GM06990 (cell line): Measurements from ENCODE around the gene WDR45B.

Experiments used
- DNase-seq: peaks from one replicate; pipeline ENCODE4 v3.0.0-alpha.2; 2011; ENCODE audit not compliant: insufficient read length; ENCODE audit errors: extremely low read depth
- H3K27me3 ChIP-seq: replicated peaks from 2 replicates; pipeline ENCODE4 v1.6.0; 2011; ENCODE audit warnings: low read length; ENCODE audit not compliant: control insufficient read depth, insufficient read depth
- H3K36me3 ChIP-seq: 2 replicates; pipeline ENCODE4 v1.5.1; 2011; ENCODE audit warnings: low read length; ENCODE audit not compliant: control insufficient read depth, insufficient read depth
- H3K4me3 ChIP-seq: replicated peaks from 2 replicates; pipeline ENCODE4 v1.5.1; 2011; ENCODE audit warnings: low read depth, mild to moderate bottlenecking, control low read depth, low read length
- CTCF ChIP-seq: IDR thresholded peaks from 2 replicates; pipeline ENCODE4 v1.5.1; 2011; ENCODE audit warnings: low read length, control low read depth, mild to moderate bottlenecking, inconsistent platforms; ENCODE audit not compliant: insufficient read depth, poor library complexity, severe bottlenecking

The WDR45B gene

GRCh38 chr17:82636626-82637598 lies 11.3 kb downstream of the WDR45B start:
- H3K36me3 ChIP-seq: peaks cover 12% of the 10 kb centered on the region
- no peak for TF ChIP-seq CTCF
- no peaks in the 10 kb centered on the region for H3K27me3 ChIP-seq
- no peak overlapping the region for H3K4me3 ChIP-seq
- no peak for DNase-seq

- no peak for TF ChIP-seq CTCF
- no peaks in the 10 kb centered on the region for H3K27me3 ChIP-seq
- no peak for DNase-seq
- no peak overlapping the region for H3K4me3 ChIP-seq
- peaks cover 8% of the 10 kb centered on the region for H3K36me3 ChIP-seq
Measured at GRCh38 chr17:82633343-82633742, 14.9 kb downstream of the WDR45B start.

GRCh38 chr17:82632451-82632850 lies 15.8 kb downstream of the WDR45B start:
- no peak overlapping the region for H3K4me3 ChIP-seq
- no peaks in the 10 kb centered on the region for H3K27me3 ChIP-seq
- H3K36me3 ChIP-seq: peaks cover 8% of the 10 kb centered on the region
- no peak for DNase-seq
- TF ChIP-seq CTCF: no peak

- Histone ChIP-seq H3K27me3 (no peaks in the 10 kb centered on the region), H3K36me3 (peaks cover 12% of the 10 kb centered on the region)
- no peak for TF ChIP-seq CTCF
Measured at GRCh38 chr17:82631544-82631943, 16.7 kb downstream of the WDR45B start.

GRCh38 chr17:82630212-82630611 lies 18.0 kb downstream of the WDR45B start:
- DNase-seq: no peak
- Histone ChIP-seq H3K27me3 (no peaks in the 10 kb centered on the region), H3K36me3 (peaks cover 13% of the 10 kb centered on the region), H3K4me3 (no peak overlapping the region)
- TF ChIP-seq CTCF: no peak

More at GRCh38 chr17:82631544-82631943, 16.7 kb downstream of the WDR45B start:
- DNase-seq: no peak
- H3K4me3 ChIP-seq: no peak overlapping the region
